Activated T-helper 9 cell treated with anti-CD3 and anti-CD28 coated beads, Interleukin-2, amount 50 U/mL, for 16 hours (primary cell): ENCODE measurements around the gene SLC7A11.

ENCODE experiments used
- DNase-seq: peaks from one replicate; pipeline ENCODE4 v3.0.0-alpha.2; 2020; ENCODE audit warnings: low read depth

Gene SLC7A11

GRCh38 chr4:138242076-138242833 lies at the start of gene SLC7A11:
Gene SLC7A11 (minus strand): TSS chr4:138242349. CDS start chr4:138242069, 280 bp downstream.
- no peak for DNase-seq

- no peak for DNase-seq
Measured at GRCh38 chr4:138291431-138291830, 49.3 kb upstream of the SLC7A11 start.

- no peak for DNase-seq
Measured at GRCh38 chr4:138290805-138291204, 48.7 kb upstream of the SLC7A11 start.

GRCh38 chr4:138279286-138279685 lies 37.1 kb upstream of the SLC7A11 start:
- DNase-seq: no peak

GRCh38 chr4:138277133-138277532 lies 35.0 kb upstream of the SLC7A11 start:
- DNase-seq: no peak

GRCh38 chr4:138275963-138276621 lies 33.9 kb upstream of the SLC7A11 start:
- DNase-seq: no peak

- no peak for DNase-seq
Measured at GRCh38 chr4:138275216-138275615, 33.1 kb upstream of the SLC7A11 start.

GRCh38 chr4:138269175-138269574 lies 27.0 kb upstream of the SLC7A11 start:
- DNase-seq: no peak

- no peak for DNase-seq
Measured at GRCh38 chr4:138267835-138268234, 25.7 kb upstream of the SLC7A11 start.

GRCh38 chr4:138266948-138267347 lies 24.8 kb upstream of the SLC7A11 start:
- no peak for DNase-seq

GRCh38 chr4:138263247-138263816 lies 21.2 kb upstream of the SLC7A11 start:
- no peak for DNase-seq

GRCh38 chr4:138262469-138262868 lies 20.3 kb upstream of the SLC7A11 start:
- no peak for DNase-seq

GRCh38 chr4:138262030-138262429 lies 19.9 kb upstream of the SLC7A11 start:
- no peak for DNase-seq

- no peak for DNase-seq
Measured at GRCh38 chr4:138259824-138260223, 17.7 kb upstream of the SLC7A11 start.

GRCh38 chr4:138259271-138259670 lies 17.1 kb upstream of the SLC7A11 start:
- no peak for DNase-seq

- no peak for DNase-seq
Measured at GRCh38 chr4:138256608-138257007, 14.5 kb upstream of the SLC7A11 start.

GRCh38 chr4:138255917-138256597 lies 13.9 kb upstream of the SLC7A11 start:
- no peak for DNase-seq

- DNase-seq: no peak
Measured at GRCh38 chr4:138252551-138252950, 10.4 kb upstream of the SLC7A11 start.

- no peak for DNase-seq
Measured at GRCh38 chr4:138251938-138252337, 9.8 kb upstream of the SLC7A11 start.

- DNase-seq: no peak
Measured at GRCh38 chr4:138249132-138249531, 7.0 kb upstream of the SLC7A11 start.

- no peak for DNase-seq
Measured at GRCh38 chr4:138248058-138248457, 5.9 kb upstream of the SLC7A11 start.

- no peak for DNase-seq
Measured at GRCh38 chr4:138247643-138248042, 5.5 kb upstream of the SLC7A11 start.

GRCh38 chr4:138243369-138243768 lies 1.2 kb upstream of the SLC7A11 start:
- DNase-seq: no peak
